Stimulated activated naive CD4-positive, alpha-beta T cell (primary cell): ENCODE results near the gene CMKLR1.

Source experiments
- DNase-seq, 6 experiments: peaks; one replicate each; lab custom pipeline; 2025; lab: John Stamatoyannopoulos, UW

CMKLR1 gene

DNA sequence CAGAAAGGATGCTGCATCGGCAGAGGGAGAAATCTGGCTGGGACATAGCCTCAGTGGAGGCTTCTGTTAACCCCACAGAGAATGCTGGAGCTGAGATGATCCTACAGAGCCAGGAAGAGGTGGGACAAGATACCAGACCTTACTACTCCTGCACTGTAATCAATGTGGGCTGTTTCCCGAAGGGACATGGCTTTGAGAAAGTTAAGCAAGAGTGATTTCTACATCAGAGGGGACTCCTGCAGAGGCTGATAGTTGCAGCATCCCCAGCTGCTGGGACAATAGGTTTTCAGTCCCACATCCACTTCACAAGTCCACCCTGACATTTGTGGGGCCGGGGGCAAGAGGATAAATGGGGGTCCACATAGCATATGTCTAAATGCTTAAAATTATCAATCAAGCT lies 22.5 kb upstream of the CMKLR1 start:
- DNase-seq, result no peak

- no peak for DNase-seq
Observed at GRCh38 chr12:108360487-108360886, 21.4 kb upstream of the CMKLR1 start.

GRCh38 chr12:108360057-108360456 lies 20.9 kb upstream of the CMKLR1 start:
- DNase-seq, result no peak

DNA sequence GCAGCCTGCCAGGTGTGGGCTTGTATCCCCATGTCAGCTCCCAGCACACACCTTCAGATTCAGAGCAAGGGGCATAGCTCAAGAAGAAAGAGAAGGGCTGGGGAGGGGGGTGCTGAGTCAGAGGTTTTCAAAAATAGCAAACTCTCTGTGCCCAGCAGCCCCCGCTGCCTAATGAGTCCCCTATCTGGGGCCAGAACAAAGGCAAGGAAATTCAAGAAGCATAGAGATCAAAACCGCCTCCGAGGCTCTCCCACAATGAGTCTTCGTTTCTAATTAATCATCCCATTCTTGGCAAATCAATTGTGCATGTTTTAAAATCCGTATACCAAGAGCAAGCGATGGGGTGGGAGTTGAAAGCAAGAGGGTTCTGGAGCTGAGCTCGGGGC lies 19.5 kb upstream of the CMKLR1 start:
- DNase-seq, result no peak

GRCh38 chr12:108357834-108358579 lies 18.9 kb upstream of the CMKLR1 start:
- no peak for DNase-seq

- no peak for DNase-seq
Observed at GRCh38 chr12:108356835-108357806, 18.0 kb upstream of the CMKLR1 start.

GRCh38 chr12:108355069-108355468 lies 16.0 kb upstream of the CMKLR1 start:
- DNase-seq, result no peak

DNA sequence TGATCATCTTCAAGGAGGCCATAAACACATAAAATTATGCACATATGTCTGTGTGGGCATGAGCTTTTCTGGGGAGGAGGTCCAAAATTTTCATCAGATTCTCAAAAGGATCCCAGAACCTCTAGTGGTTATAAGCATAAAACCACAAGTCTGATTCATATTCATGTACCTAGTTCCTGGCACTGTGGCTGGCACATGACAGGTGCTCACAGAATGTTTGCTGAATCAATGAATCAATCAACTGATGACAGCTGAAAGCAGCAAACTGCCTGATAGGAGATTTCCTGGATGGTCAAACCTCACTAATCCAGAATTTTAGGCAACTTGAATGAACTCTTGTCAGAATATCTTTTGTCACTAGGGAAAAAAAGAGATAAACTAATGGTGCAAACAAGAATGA lies 13.5 kb upstream of the CMKLR1 start:
- DNase-seq, result no peak

GRCh38 chr12:108350511-108350910 lies 11.4 kb upstream of the CMKLR1 start:
- DNase-seq, result no peak

DNA sequence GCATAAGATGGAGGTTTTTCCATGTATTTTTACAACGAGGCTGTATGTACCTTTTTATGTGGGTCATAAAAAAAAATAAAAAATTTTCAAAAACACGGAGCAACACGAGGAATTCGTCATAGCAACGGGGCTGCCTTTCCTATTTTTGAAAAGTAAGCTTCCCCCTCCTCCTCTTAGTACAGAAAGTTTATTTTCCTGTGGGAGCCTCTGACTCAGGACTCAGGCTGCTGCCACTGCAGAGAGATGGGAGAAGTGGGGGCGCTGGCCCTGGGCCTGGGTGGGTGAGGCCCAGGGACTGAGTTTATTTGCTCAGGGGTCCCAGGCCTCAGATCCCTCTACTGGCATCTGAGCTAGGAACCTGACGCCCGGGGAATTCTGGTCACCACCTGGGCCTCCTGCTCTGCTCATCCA lies 10.2 kb upstream of the CMKLR1 start:
- no peak for DNase-seq

GRCh38 chr12:108348842-108349241 lies 9.7 kb upstream of the CMKLR1 start:
- DNase-seq, result no peak

DNA sequence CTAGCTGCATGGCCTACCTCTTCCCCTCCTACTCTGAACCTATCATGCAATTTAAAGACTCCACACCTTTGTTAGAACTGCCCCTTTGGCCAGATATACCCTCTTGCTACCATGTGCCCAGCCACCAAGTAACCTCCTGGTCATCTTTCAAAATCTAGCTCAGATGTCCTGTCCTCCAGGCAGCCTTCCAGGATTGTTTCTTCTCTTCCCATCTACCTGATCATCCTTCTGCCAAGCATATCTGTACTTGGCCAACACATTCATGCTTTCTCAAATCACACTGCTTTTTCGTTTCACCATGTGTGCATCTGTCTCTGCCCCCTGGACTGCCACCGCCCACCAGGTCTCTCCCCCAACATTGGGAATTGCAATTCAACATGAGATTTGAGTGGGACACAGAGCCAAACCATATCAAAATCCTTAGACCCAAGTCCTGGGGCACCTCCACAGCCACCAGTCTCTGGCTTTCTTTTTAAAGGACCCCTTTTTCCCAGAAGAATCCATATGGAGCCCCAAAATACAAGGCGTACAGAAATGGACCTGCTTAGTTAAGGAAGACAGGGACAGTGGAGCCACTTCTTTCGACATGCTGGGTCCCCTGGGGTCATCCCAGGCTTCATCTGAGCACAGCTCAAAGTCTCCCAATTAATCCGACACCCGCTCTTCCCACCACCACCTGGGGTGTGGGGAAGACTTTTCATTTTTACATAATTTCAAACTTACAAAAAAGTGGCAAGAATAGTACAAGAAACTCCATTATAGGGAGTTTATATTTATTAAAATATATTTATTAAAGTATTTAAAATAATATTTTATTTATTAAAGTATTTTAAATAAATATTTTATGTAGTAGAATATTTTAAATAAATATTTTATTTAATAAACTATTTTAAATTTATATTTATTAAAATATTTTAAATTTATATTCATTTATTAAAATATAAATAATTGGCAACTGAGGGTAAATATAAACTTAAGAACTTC lies 7.9 kb upstream of the CMKLR1 start:
- no peak for DNase-seq

GRCh38 chr12:108345716-108346633 lies 6.9 kb upstream of the CMKLR1 start:
- DNase-seq, result no peak

- DNase-seq, result no peak
Observed at GRCh38 chr12:108342985-108343384, 3.9 kb upstream of the CMKLR1 start.

DNA sequence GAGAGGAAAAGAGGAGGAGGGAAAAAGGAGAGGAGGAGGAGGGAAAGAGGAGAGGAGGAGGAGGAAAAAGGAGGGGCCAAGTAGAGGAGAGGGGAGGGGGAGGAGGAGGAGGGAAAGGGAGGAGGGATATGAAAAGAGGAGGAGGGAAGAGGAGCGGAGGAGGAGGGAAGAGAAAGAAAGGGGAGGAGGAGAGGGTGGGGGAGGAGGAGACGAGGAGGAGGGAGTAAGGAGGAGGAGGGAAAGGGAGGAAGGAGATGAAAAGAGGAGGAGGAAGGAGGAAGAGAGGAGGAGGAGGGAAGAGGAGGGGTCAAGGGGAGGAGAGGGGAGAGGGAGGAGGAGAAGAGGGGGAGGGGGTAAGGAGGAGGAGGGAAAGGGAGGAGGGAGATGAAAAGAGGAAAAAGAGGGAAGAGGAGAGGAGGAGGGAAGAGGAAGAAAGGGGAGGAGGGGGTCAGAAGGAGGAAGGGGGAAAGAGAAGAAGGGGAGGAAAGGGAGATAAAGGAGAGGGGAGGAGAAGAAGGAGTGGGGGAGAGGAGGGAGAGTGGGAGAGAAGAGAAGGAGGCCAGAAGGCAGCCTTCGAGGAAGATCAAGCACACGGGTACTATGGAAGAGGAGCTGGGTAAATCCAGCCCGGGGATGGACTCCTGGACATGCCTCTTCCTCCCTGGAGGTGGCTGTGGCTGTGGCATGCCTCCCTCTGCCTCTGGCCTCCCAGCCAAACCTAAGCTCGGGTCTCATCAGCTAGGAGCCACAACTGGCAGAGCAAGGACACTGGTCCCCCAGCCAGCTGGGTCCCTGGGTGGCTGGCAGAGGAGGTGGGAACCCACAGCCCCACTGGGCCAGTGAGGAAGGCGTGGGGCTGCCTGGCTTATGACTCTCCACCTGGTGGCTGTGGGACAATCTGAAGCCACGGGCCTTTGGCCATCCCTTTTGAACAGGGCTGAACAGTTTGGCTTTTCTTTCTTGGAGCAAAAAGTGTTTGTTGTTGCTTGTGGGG lies 3.0 kb upstream of the CMKLR1 start:
- DNase-seq, result no peak

- no peak for DNase-seq
Observed at GRCh38 chr12:108341356-108341755, 2.2 kb upstream of the CMKLR1 start.

- DNase-seq, result no peak
Observed at GRCh38 chr12:108340037-108340436, 926 bp upstream of the CMKLR1 start.

DNA sequence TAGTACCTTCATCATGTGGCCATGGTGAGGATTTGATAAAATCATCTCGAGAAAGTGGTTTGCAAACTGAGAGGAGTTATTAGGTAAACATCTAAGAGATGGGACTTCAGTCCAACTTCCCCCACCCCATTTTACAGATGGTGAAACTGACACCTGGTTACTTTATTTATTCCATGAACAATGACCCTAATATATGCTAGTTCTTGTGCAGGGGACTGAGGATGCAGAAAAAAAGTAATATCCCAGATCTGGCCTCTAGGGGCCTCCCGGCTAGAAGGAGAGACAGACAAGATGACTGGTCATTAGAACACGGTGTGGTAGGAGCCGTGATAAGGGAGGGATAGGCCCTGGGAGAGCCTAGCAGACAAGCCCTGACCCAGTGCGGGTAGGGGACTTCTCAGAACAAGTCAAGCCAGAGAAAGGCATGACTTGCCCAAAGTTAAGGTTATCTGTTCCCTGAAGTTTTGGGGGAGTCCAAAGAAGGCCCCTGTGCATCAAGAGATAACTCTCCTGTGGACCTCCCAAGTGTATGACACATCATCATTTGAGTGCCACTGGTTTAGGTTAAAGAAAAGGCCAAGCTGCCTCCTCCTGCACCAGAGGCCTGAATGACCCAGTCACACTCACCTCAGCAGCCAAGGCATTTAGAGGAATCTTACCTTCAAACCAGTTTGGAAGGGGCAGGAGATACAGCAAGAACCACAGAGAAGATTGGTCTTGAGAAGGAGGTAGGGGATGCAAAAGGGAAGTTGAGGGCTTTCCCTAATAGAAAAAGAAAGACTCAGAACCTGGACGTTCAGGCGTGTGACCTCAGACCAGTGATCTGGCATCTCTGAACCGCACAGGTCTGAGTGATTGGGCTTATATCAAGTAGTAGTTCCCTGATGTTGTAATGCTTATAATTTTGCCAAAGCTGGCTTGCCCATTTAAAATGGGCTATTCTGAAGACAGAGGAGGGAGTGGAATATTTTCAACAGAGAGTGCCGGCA lies 1.6 kb downstream of the CMKLR1 start:
- no peak for DNase-seq
